Breast epithelium (tissue), 3 donors: Measurements from ENCODE around the gene ETDA. TPM values are rescaled to one million over a fixed set of nuclear protein-coding genes. Genes with fewer than 3 reads are reported as not detected.

Experiments
- total RNA-seq, 3 donors: library from RNA; depleted of rRNA; stranded (reverse); fragments of >200 nt; gene quantifications; one replicate each; pipeline ENCODE4 v1.1.0, GENCODE V29; 2016

Gene ETDA
- total RNA-seq, 3 donors from 2014 or later: not detected

Other genes with a start within 250 kb of the ETDA start
- gene RTL8B, start 229.5 kb upstream of the ETDA start, total RNA-seq: 1 to 10 TPM; 6.2 to 7.2 (median 6.3) TPM
- gene RTL8C, start 219.7 kb upstream of the ETDA start, total RNA-seq: 10 to 100 TPM; 31.2 to 49.1 (median 37.0) TPM
- 10 to 100 TPM; 12.9 to 18.0 (median 16.3) TPM for gene RTL8A, start 199.9 kb upstream of the ETDA start, total RNA-seq
- gene SMIM10L2B, start 153.3 kb upstream of the ETDA start, total RNA-seq: 1 to 10 TPM in 2 of 3 donors, under 1 TPM in 1; 0.98 to 4.1 (median 1.4) TPM
- gene ETDB, start 131.5 kb upstream of the ETDA start, total RNA-seq: not detected
- not detected for gene CT55, start 80.7 kb upstream of the ETDA start, total RNA-seq
- gene ETDC, start 57.4 kb downstream of the ETDA start, total RNA-seq: not detected
- 10 to 100 TPM; 10.4 to 13.6 (median 10.5) TPM for gene ZNF75D, start 92.0 kb downstream of the ETDA start, total RNA-seq
- 10 to 100 TPM in 1 of 3 donors, 1 to 10 TPM in 2; 5.1 to 10.4 (median 9.5) TPM for gene ZNF449, start 92.7 kb downstream of the ETDA start, total RNA-seq
- 1 to 10 TPM; 1.1 to 2.0 (median 1.3) TPM for gene SMIM10L2A, start 169.9 kb downstream of the ETDA start, total RNA-seq